Astrocyte (in vitro differentiated cells and primary cell): ENCODE data around the gene LIPT2.

Source experiments
- CTCF ChIP-seq: IDR thresholded peaks from 2 replicates; pipeline ENCODE4 v1.5.1; 2011; ENCODE audit warnings: low read depth, mild to moderate bottlenecking, inconsistent platforms, low read length, moderate library complexity; ENCODE audit not compliant: insufficient read depth
- EZH2 ChIP-seq: IDR thresholded peaks from 2 replicates; pipeline ENCODE4 v1.6.1; 2012; ENCODE audit warnings: mild to moderate bottlenecking, low read length, inconsistent platforms; ENCODE audit not compliant: insufficient read depth

GRCh38 chr11:74465291-74465708 lies 28.2 kb downstream of the LIPT2 start:
- TF ChIP-seq CTCF: no peak
- TF ChIP-seq EZH2: no peak
